HS-5 (cell line): ENCODE measurements around the gene SERPINE3.

Experiments used
- DNase-seq: peaks from one replicate; pipeline ENCODE4 v3.0.0-alpha.2; 2012; ENCODE audit warnings: low read depth

Gene SERPINE3

DNA sequence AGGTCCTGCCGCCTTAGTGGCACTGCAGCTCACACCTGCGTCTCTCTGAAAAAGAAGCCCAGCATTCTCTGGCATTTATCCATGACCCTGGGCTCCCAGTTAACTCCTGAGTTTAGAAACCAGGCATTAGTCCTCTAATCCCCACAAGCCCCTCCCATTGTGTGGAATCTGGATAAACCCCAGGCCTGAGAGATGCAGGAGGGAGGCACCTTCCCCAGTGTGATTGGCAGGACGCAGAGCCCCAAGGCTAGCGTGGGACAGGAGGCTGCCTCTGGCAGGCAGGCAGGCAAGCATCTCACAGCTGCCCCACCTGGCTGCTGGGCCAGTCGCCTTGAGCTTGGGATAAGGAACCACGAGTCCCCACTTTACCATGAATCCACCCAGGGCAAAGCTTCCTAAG is 11.0 kb upstream of the SERPINE3 start:
- DNase-seq, result no peak

DNA sequence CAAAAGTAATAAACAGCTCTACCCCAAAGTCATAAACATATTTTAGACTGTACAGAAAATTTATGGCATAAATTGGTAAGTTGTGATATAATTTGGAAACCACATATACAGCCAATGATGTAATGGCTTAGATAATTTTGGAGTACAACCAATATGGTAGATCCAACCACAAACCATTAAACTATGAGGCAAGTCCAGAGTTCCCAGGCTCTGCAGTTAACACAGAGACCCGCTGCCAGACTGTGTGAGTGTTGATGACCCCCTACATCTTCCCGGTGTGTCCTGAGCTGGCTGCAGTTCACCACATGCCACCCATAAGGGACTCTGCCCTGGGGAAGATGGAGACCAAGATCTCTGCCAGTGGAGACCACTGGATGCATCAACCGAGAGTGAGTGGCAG is 9.9 kb upstream of the SERPINE3 start:
- DNase-seq, result no peak

DNA sequence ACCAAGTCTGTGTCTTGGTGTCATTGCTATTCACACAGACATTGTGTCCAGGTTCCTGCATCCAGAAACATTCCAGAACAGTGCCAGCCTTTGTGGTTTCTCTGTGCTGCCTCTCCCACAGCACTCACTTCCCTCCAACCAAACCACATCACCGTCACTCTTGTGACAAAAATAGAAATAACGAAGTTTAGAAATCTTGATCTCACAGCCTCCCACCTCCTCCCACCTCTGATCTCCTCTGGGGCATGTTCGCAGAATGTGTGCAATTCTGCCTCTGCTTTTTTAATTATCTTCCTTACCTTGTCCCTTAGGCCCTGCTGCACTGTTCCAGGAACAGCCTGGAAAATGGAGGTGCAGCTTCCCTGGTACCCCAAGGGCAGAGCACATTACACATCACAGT is 8.7 kb upstream of the SERPINE3 start:
- no peak for DNase-seq

DNA sequence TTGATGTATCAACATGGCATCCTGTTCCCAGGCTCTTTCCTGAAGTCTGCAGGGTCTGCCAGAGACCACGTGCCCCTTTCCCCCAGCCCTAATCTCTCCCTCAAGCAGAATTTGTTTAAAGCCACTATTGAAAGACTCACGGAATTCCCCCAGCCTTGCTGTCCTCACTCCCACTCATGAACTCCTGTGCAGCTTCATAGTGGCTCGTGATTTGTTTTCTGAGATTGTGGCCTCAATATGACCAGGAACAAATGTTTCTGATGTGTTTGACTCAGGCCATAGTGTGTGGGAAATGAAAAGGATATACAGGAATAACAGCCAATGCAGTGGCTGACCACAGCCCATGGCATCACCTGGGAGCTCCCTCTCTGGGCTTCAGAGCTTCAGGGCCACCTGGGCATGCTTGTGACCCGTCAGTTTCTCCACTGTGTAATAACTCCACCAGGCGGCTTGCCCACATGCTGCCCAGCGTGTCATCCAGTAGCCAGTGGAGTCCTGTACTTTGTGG is 8.1 kb upstream of the SERPINE3 start:
- DNase-seq, result no peak

GRCh38 chr13:51332566-51333361 is 6.7 kb upstream of the SERPINE3 start:
- no peak for DNase-seq

DNA sequence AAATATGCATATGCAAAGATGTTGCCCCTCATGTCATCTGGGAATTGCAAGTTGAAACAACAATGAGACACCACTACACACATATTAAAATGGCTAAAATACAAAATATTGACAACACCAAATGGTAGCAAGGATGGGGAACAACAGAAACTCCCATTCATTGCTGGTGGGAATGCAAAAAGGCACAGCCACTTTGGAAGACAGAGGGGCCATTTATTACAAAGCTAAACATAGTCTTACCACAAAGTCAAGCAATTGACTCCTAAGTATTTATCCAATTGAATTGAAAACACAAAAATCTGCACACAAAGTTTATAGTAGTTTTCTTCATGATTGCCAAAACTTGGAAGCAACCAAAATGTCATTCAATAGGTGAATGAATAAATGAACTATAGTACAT is 6.1 kb upstream of the SERPINE3 start:
- no peak for DNase-seq

GRCh38 chr13:51333826-51334225 is 5.7 kb upstream of the SERPINE3 start:
- DNase-seq, result no peak

- DNase-seq, result no peak
These were observed 2.7 kb upstream of the SERPINE3 start for GRCh38 chr13:51336746-51337145.

DNA sequence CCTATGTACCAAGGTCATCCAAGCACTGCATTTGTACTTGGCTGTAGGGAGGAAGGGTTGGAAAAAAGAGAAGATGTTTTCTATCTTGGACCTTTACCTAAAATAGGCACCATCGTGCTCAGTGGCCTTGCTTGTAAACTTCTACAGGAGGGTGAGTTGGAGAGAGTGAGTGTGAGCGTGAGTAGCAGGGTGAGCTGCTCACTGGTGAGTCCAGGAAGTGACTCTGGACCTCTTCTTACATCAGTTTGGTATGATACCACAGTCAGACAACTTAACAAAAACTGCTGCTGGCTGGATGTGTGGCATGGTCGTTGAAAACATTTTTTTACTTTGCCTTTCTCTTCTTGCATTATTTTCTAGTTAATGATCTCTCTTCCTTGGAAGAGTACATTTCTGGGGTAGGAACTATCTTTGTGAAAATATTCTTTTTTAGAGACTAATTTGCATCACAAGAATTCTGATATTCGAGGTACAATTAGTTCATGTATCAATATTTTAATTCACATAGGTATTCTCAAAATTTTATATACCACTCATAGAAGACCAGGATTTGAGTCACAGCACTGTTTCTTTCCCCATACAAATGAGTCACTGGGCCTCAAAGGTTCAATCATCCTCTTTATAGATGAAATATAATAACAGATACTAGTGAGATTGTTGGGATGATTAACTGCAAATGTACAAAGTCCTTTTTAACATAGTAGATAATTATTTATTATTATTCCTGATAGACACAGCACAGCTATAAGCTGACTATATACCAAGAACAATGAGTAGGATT is 651 bp downstream of the SERPINE3 start:
- no peak for DNase-seq

- DNase-seq, result no peak
These were observed 1.7 kb downstream of the SERPINE3 start for GRCh38 chr13:51341232-51341631.

GRCh38 chr13:51341791-51342190 is 2.3 kb downstream of the SERPINE3 start:
- DNase-seq, result no peak

DNA sequence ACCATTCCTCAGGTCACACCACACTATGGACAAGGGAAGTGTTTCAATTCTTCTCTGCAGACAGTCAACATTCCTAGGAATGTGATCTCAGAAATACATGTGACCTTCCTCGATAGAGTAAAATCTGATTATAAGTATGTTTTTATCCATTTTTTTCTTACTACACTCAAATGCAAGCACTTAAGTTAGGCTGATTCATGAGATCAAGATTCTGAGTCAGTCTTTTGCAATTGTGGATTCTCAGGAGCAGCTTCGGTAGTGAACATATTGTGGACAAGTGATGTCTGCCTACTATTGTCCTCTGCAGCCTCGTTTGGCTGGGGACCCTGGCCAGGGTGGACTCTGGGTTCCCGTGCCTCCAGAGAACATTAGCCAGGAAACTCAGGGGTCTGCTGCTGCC is 3.2 kb downstream of the SERPINE3 start:
- no peak for DNase-seq

DNA sequence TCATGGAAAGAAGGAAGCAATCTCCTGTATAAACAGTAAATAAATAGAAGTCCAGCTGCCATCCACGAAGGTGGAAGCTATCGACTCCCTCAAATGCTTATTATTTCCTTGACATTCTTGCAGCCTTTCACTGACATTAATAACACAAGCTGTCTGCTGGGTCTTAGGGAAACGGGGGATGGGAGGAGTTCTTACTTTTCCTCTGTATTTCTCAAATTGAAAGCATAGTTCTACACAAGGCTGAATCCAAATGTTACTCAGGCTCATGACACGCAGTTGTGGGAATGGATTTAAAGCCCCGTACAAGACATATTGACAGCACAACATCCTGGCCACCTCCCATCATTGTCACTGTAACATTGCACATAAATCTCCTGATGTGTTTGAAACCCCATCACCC is 4.0 kb downstream of the SERPINE3 start:
- DNase-seq, result no peak

DNA sequence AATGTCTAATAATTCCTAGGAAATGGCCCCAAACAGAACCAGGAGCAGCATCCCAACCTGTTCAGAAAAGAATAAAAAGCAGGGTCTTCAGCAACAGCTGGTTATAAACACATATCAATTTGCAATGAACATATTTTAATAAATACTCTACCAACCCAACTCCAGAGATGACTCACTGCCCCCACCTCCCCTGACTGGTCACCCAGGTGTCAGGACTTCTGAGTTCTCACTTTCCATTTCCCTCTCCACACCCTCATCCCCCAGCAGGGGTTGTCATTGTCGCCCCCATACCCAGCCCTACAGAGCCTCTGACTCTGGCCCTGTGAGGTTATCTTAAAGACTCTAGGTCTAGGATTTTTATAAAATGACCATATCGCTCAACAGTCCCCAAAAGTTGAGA is 6.9 kb downstream of the SERPINE3 start:
- no peak for DNase-seq

- DNase-seq, result no peak
These were observed 7.6 kb downstream of the SERPINE3 start for GRCh38 chr13:51347099-51347498.

- no peak for DNase-seq
These were observed 8.8 kb downstream of the SERPINE3 start for GRCh38 chr13:51348069-51348967.

DNA sequence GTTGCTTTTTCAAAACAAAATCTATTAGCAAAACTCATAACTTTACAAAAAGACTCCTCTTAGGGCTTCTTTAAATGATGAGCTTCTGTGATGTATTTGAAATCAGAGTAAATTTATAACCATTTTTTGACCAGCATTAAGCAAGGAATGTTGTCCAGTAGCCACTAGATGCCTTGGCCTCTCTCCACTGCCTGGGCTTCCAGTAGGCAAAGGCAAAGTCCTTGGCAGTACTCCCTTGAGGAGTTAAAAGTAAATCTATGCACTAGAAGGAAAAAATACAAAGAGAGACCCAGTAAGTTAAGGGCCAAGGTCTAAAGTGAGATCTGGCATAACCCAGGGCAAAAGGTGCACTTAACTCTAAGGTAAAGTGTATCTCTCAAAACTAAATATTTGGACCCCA is 9.5 kb downstream of the SERPINE3 start:
- no peak for DNase-seq

- no peak for DNase-seq
These were observed 15.7 kb downstream of the SERPINE3 start for GRCh38 chr13:51355217-51355616.

- no peak for DNase-seq
These were observed 18.6 kb downstream of the SERPINE3 start for GRCh38 chr13:51357928-51358595.

- no peak for DNase-seq
These were observed 19.9 kb downstream of the SERPINE3 start for GRCh38 chr13:51359352-51359751.

GRCh38 chr13:51360489-51360888 is 21.0 kb downstream of the SERPINE3 start:
- DNase-seq, result no peak

- DNase-seq, result no peak
These were observed 21.6 kb downstream of the SERPINE3 start for GRCh38 chr13:51361106-51361505.
